ENCODE results near the gene PTPN14. TPM values are rescaled to one million over a fixed set of nuclear protein-coding genes. Genes with fewer than 3 reads are reported as not detected.

Gene PTPN14
- total and polyA plus RNA-seq, 2 donors, result 1.3 to 4.3 TPM

GRCh38 chr1:214426426-214426812 is 125.0 kb downstream of the PTPN14 start:
- no peaks in the 10 kb centered on the region for H3K36me3 ChIP-seq (ENCODE audit: control insufficient read depth in 2 of 2, insufficient read depth in 2 of 2, low read length in 1 of 2)

GRCh38 chr1:214425716-214426425 is 125.5 kb downstream of the PTPN14 start:
- no peak overlapping the region for H3K4me3 ChIP-seq (ENCODE audit: low read length in 2 of 2)
- H3K9me3 ChIP-seq (ENCODE audit: control insufficient read depth in 2 of 2, insufficient read depth in 1 of 2, low read length in 1 of 2), result no peaks in the 10 kb centered on the region
- H3K36me3 ChIP-seq (ENCODE audit: control insufficient read depth in 2 of 2, insufficient read depth in 2 of 2, low read length in 1 of 2), result no peaks in the 10 kb centered on the region
- WGBS, result 66% methylated on average over 5 of the region's 5 CpGs
- H3K4me1 ChIP-seq (ENCODE audit: control insufficient read depth in 2 of 2, insufficient read depth in 2 of 2, low read length in 2 of 2), result peaks cover 11 to 12% of the 10 kb centered on the region in 2 donors
- no peak overlapping the region for H3K27ac ChIP-seq (ENCODE audit: low read depth in 1 of 2, low read length in 1 of 2)
- no peaks in the 10 kb centered on the region for H3K27me3 ChIP-seq (ENCODE audit: control insufficient read depth in 2 of 2, insufficient read depth in 1 of 2, low read length in 1 of 2)
- no peak for DNase-seq (ENCODE audit: low read depth in 6 of 9, low spot score in 9 of 9)

More at GRCh38 chr1:214426426-214426812, 125.0 kb downstream of the PTPN14 start:
- Histone ChIP-seq H3K4me3 (ENCODE audit: low read length in 2 of 2) (no peak overlapping the region), H3K27me3 (ENCODE audit: control insufficient read depth in 2 of 2, insufficient read depth in 1 of 2, low read length in 1 of 2) (no peaks in the 10 kb centered on the region), H3K27ac (ENCODE audit: low read depth in 1 of 2, low read length in 1 of 2) (peak overlapping the region in 1 of 2 donors; percentile 64), H3K9me3 (ENCODE audit: control insufficient read depth in 2 of 2, insufficient read depth in 1 of 2, low read length in 1 of 2) (no peaks in the 10 kb centered on the region), H3K4me1 (ENCODE audit: control insufficient read depth in 2 of 2, insufficient read depth in 2 of 2, low read length in 2 of 2) (peaks cover 11 to 12% of the 10 kb centered on the region in 2 donors)
- no peak for DNase-seq (ENCODE audit: low read depth in 6 of 9, low spot score in 9 of 9)
- 98% methylated on average over 2 of the region's 2 CpGs for whole genome bisulfite sequencing

- Histone ChIP-seq H3K4me3 (ENCODE audit: low read length in 2 of 2) (no peak overlapping the region), H3K9me3 (ENCODE audit: control insufficient read depth in 2 of 2, insufficient read depth in 1 of 2, low read length in 1 of 2) (no peaks in the 10 kb centered on the region), H3K36me3 (ENCODE audit: control insufficient read depth in 2 of 2, insufficient read depth in 2 of 2, low read length in 1 of 2) (no peaks in the 10 kb centered on the region), H3K27me3 (ENCODE audit: control insufficient read depth in 2 of 2, insufficient read depth in 1 of 2, low read length in 1 of 2) (no peaks in the 10 kb centered on the region), H3K27ac (ENCODE audit: low read depth in 1 of 2, low read length in 1 of 2) (no peak overlapping the region), H3K4me1 (ENCODE audit: control insufficient read depth in 2 of 2, insufficient read depth in 2 of 2, low read length in 2 of 2) (peaks cover 11 to 12% of the 10 kb centered on the region in 2 donors)
- 97% methylated on average over 2 of the region's 2 CpGs for WGBS
- DNase-seq (ENCODE audit: low read depth in 6 of 9, low spot score in 9 of 9), result no peak
Measured at GRCh38 chr1:214425101-214425500, 126.3 kb downstream of the PTPN14 start.

GRCh38 chr1:214423045-214423444 is 128.4 kb downstream of the PTPN14 start:
- Histone ChIP-seq H3K27ac (ENCODE audit: low read depth in 1 of 2, low read length in 1 of 2) (no peak overlapping the region), H3K4me3 (ENCODE audit: low read length in 2 of 2) (no peak overlapping the region), H3K36me3 (ENCODE audit: control insufficient read depth in 2 of 2, insufficient read depth in 2 of 2, low read length in 1 of 2) (no peaks in the 10 kb centered on the region), H3K9me3 (ENCODE audit: control insufficient read depth in 2 of 2, insufficient read depth in 1 of 2, low read length in 1 of 2) (no peaks in the 10 kb centered on the region), H3K27me3 (ENCODE audit: control insufficient read depth in 2 of 2, insufficient read depth in 1 of 2, low read length in 1 of 2) (no peaks in the 10 kb centered on the region), H3K4me1 (ENCODE audit: control insufficient read depth in 2 of 2, insufficient read depth in 2 of 2, low read length in 2 of 2) (peaks cover 6 to 7% of the 10 kb centered on the region in 2 donors)
- no peak for DNase-seq (ENCODE audit: low read depth in 6 of 9, low spot score in 9 of 9)
- WGBS, result 95% methylated on average over 5 of the region's 5 CpGs

- Histone ChIP-seq H3K9me3 (ENCODE audit: control insufficient read depth in 2 of 2, insufficient read depth in 1 of 2, low read length in 1 of 2) (no peaks in the 10 kb centered on the region), H3K36me3 (ENCODE audit: control insufficient read depth in 2 of 2, insufficient read depth in 2 of 2, low read length in 1 of 2) (no peaks in the 10 kb centered on the region), H3K4me3 (ENCODE audit: low read length in 2 of 2) (no peak overlapping the region), H3K27me3 (ENCODE audit: control insufficient read depth in 2 of 2, insufficient read depth in 1 of 2, low read length in 1 of 2) (no peaks in the 10 kb centered on the region), H3K27ac (ENCODE audit: low read depth in 1 of 2, low read length in 1 of 2) (no peak overlapping the region), H3K4me1 (ENCODE audit: control insufficient read depth in 2 of 2, insufficient read depth in 2 of 2, low read length in 2 of 2) (peaks cover 0 to 3% of the 10 kb centered on the region in 2 donors)
- DNase-seq (ENCODE audit: low read depth in 6 of 9, low spot score in 9 of 9), result no peak
- WGBS, result 96% methylated on average over 8 of the region's 8 CpGs
Measured at GRCh38 chr1:214422137-214422671, 129.2 kb downstream of the PTPN14 start.

DNA sequence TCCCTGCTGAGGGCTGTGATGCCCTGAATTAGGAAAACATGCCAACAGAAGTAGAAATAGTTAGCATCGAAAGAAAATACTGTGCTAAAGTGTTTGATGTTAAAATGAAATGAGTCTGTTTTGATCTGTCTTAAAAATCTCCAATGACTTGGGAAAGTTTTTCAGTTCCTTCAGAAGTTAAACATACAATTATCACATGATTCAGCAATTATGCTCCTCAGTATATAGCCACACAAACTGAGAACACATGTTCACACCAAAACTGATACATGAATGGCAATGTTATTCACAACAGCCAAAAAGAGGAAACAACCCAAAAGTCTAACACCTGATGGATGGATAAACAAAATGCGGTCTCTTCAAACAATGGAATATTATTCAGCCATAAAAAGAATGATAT is 130.6 kb downstream of the PTPN14 start:
- no peaks in the 10 kb centered on the region for H3K36me3 ChIP-seq (ENCODE audit: control insufficient read depth in 2 of 2, insufficient read depth in 2 of 2, low read length in 1 of 2)

GRCh38 chr1:214420341-214420740 is 131.1 kb downstream of the PTPN14 start:
- Histone ChIP-seq H3K27ac (ENCODE audit: low read depth in 1 of 2, low read length in 1 of 2) (no peak overlapping the region), H3K36me3 (ENCODE audit: control insufficient read depth in 2 of 2, insufficient read depth in 2 of 2, low read length in 1 of 2) (no peaks in the 10 kb centered on the region), H3K4me3 (ENCODE audit: low read length in 2 of 2) (no peak overlapping the region), H3K4me1 (ENCODE audit: control insufficient read depth in 2 of 2, insufficient read depth in 2 of 2, low read length in 2 of 2) (no peaks in the 10 kb centered on the region), H3K27me3 (ENCODE audit: control insufficient read depth in 2 of 2, insufficient read depth in 1 of 2, low read length in 1 of 2) (no peaks in the 10 kb centered on the region), H3K9me3 (ENCODE audit: control insufficient read depth in 2 of 2, insufficient read depth in 1 of 2, low read length in 1 of 2) (no peaks in the 10 kb centered on the region)
- 88% methylated on average over 1 of the region's 1 CpG for WGBS
- no peak for DNase-seq (ENCODE audit: low read depth in 6 of 9, low spot score in 9 of 9)

More for the DNA sequence above, 130.6 kb downstream of the PTPN14 start:
- no peak overlapping the region for H3K4me3 ChIP-seq (ENCODE audit: low read length in 2 of 2)
- no peaks in the 10 kb centered on the region for H3K4me1 ChIP-seq (ENCODE audit: control insufficient read depth in 2 of 2, insufficient read depth in 2 of 2, low read length in 2 of 2)
- WGBS, result 78% methylated on average over 2 of the region's 2 CpGs
- H3K9me3 ChIP-seq (ENCODE audit: control insufficient read depth in 2 of 2, insufficient read depth in 1 of 2, low read length in 1 of 2), result no peaks in the 10 kb centered on the region
- no peak overlapping the region for H3K27ac ChIP-seq (ENCODE audit: low read depth in 1 of 2, low read length in 1 of 2)
- no peak for DNase-seq (ENCODE audit: low read depth in 6 of 9, low spot score in 9 of 9)
- H3K27me3 ChIP-seq (ENCODE audit: control insufficient read depth in 2 of 2, insufficient read depth in 1 of 2, low read length in 1 of 2), result no peaks in the 10 kb centered on the region

- 95% methylated on average over 3 of the region's 3 CpGs for WGBS
- Histone ChIP-seq H3K27ac (ENCODE audit: low read depth in 1 of 2, low read length in 1 of 2) (no peak overlapping the region), H3K9me3 (ENCODE audit: control insufficient read depth in 2 of 2, insufficient read depth in 1 of 2, low read length in 1 of 2) (no peaks in the 10 kb centered on the region), H3K27me3 (ENCODE audit: control insufficient read depth in 2 of 2, insufficient read depth in 1 of 2, low read length in 1 of 2) (no peaks in the 10 kb centered on the region), H3K36me3 (ENCODE audit: control insufficient read depth in 2 of 2, insufficient read depth in 2 of 2, low read length in 1 of 2) (no peaks in the 10 kb centered on the region), H3K4me3 (ENCODE audit: low read length in 2 of 2) (no peak overlapping the region), H3K4me1 (ENCODE audit: control insufficient read depth in 2 of 2, insufficient read depth in 2 of 2, low read length in 2 of 2) (no peaks in the 10 kb centered on the region)
- DNase-seq (ENCODE audit: low read depth in 6 of 9, low spot score in 9 of 9), result no peak
Measured at GRCh38 chr1:214419650-214420049, 131.8 kb downstream of the PTPN14 start.

- no peak for DNase-seq (ENCODE audit: low read depth in 6 of 9, low spot score in 9 of 9)
- H3K4me3 ChIP-seq (ENCODE audit: low read length in 2 of 2), result no peak overlapping the region
- H3K9me3 ChIP-seq (ENCODE audit: control insufficient read depth in 2 of 2, insufficient read depth in 1 of 2, low read length in 1 of 2), result no peaks in the 10 kb centered on the region
- no peaks in the 10 kb centered on the region for H3K27me3 ChIP-seq (ENCODE audit: control insufficient read depth in 2 of 2, insufficient read depth in 1 of 2, low read length in 1 of 2)
- H3K36me3 ChIP-seq (ENCODE audit: control insufficient read depth in 2 of 2, insufficient read depth in 2 of 2, low read length in 1 of 2), result no peaks in the 10 kb centered on the region
- no peak overlapping the region for H3K27ac ChIP-seq (ENCODE audit: low read depth in 1 of 2, low read length in 1 of 2)
- H3K4me1 ChIP-seq (ENCODE audit: control insufficient read depth in 2 of 2, insufficient read depth in 2 of 2, low read length in 2 of 2), result no peaks in the 10 kb centered on the region
- WGBS, result 11% methylated on average over 1 of the region's 1 CpG
Measured at GRCh38 chr1:214418391-214418790, 133.0 kb downstream of the PTPN14 start.

Data from thymus (tissue), 11 donors.